Cardiac fibroblast (primary cell): Measurements from ENCODE around the gene GDF11.

Experiments used
- DNase-seq, 2 donors: peaks; one replicate each; pipeline versions ENCODE4 v3.0.0 to v3.0.0-alpha.2; 2010; ENCODE audit warnings: low read depth in 2 of 2
- H3K4me3 ChIP-seq, 2 donors: replicated peaks in 1 of 2; 1 replicate in 1 of 2; 2 replicates in 1 of 2; pipeline ENCODE4 v1.5.1; 2011; ENCODE audit warnings: low read depth in 2 of 2, low read length in 2 of 2, mild to moderate bottlenecking in 2 of 2, moderate library complexity in 1 of 2
- TF ChIP-seq, protein P1 (sequence below): IDR thresholded peaks from one replicate; pipeline ENCODE4 v1.5.1; 2011; ENCODE audit warnings: low read depth, mild to moderate bottlenecking, low read length, inconsistent platforms

GDF11 gene

DNA sequence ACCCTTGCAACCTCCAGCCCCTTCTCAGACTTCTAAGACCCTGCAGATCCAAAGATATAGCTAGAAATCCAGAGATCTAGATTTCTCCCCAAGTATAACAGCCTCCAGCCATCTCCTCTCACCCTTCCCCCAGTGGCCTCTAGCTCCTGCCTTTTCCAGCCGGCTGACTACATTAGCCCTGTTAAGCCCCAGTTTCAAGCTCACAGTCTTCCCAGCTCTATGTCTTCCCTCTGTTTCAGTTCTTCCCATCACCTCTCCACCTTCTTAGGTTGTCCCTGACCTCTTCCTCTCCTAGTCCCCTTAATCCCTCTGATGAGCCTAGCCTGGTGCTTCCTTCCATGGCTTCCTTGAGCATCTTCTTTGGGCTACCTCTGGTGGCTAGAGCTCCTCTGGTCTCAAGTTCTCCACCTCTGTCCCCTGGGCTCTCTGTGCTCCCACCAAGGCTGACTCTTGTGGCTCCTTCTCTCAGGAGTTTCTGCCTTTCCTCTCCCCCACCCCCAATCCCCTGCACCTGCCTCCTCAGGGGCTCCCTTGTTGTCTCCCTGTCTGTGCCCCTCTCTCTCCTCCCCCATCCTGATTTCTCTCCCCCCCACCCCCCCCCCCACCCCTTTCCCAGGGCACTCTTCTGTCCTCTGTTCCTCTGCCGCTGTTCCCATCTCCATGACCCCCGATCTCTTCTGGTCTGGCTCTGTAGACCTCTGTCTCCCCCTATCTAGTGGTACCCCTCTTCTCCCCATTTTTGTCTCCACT is 816 bp upstream of the GDF11 start:
- TF ChIP-seq, protein P1, sequence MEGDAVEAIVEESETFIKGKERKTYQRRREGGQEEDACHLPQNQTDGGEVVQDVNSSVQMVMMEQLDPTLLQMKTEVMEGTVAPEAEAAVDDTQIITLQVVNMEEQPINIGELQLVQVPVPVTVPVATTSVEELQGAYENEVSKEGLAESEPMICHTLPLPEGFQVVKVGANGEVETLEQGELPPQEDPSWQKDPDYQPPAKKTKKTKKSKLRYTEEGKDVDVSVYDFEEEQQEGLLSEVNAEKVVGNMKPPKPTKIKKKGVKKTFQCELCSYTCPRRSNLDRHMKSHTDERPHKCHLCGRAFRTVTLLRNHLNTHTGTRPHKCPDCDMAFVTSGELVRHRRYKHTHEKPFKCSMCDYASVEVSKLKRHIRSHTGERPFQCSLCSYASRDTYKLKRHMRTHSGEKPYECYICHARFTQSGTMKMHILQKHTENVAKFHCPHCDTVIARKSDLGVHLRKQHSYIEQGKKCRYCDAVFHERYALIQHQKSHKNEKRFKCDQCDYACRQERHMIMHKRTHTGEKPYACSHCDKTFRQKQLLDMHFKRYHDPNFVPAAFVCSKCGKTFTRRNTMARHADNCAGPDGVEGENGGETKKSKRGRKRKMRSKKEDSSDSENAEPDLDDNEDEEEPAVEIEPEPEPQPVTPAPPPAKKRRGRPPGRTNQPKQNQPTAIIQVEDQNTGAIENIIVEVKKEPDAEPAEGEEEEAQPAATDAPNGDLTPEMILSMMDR, result no peak
- DNase-seq, result no peak
- peak overlapping the region; percentile 37 to 63 for H3K4me3 ChIP-seq

DNA sequence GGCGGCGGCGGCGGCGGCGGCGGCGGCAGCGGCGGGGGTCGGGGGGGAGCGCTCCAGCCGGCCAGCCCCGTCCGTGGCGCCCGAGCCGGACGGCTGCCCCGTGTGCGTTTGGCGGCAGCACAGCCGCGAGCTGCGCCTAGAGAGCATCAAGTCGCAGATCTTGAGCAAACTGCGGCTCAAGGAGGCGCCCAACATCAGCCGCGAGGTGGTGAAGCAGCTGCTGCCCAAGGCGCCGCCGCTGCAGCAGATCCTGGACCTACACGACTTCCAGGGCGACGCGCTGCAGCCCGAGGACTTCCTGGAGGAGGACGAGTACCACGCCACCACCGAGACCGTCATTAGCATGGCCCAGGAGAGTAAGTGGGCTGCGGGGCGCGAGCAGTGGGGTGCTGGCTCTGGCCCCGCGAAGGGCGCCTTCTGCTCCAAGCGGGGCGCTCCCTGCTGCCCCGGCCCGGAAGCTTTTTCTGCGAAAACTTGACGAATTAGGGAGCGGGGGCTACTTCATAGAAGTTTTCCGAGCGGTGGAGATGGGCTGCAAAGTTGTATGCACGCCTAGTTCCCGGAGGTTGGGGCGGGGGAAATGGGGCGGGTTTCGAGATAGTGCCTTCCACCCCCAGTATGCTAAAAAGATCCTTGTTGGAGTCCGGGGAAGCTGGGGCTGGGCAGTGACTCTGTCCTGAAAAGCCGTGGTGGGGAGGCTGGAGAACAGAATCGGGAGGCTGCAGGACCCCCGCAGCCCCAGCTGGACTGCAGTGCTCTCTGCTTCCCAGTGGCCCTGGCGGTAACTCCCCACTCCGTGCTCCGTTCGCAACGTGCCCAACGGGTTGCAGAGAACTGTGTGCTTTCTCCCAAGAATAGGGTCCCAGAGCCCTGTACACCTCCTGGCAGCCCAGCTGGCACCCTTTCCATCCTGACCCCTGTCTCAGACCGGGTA is 751 bp downstream of the GDF11 start:
- TF ChIP-seq, protein P1, result peak; percentile 2
- H3K4me3 ChIP-seq, result peak overlapping the region; percentile 63 to 66
- DNase-seq, result peak; percentile 68 to 74

DNA sequence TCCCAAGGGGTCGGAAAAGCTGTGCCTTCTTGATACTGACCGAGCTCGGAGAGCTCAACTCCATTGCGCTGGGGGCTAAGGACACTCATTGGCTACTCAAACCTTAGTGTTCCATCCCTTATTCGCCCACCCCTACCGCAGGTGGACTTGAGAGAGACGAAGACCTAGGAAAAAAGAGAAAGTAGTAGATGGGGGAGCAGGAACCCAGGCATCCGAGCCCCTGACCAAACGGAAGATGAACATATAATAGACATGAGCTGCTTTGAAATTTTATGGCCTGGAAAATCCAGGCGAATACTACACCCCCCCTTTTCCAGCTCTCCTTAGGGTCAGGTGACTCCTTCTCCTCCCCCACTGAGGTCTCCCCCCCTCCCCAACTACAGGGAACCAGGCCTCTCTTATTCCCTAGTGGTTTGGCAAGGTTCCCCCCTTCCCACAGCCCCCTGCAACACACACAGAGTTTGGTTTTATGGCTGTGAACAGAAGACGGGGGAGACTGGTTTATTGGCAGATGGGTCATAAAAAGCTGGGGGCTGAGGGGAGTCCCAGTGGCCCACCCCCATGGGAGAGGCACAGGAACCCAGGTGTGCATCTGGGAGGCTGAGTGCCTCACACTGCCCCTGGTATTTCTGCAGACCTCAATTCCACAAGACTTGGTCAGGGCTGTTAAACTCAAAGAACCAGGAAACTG is 1.6 kb downstream of the GDF11 start:
- no peak for DNase-seq
- H3K4me3 ChIP-seq, result peak overlapping the region; percentile 63 to 66
- TF ChIP-seq, protein P1, result no peak

DNA sequence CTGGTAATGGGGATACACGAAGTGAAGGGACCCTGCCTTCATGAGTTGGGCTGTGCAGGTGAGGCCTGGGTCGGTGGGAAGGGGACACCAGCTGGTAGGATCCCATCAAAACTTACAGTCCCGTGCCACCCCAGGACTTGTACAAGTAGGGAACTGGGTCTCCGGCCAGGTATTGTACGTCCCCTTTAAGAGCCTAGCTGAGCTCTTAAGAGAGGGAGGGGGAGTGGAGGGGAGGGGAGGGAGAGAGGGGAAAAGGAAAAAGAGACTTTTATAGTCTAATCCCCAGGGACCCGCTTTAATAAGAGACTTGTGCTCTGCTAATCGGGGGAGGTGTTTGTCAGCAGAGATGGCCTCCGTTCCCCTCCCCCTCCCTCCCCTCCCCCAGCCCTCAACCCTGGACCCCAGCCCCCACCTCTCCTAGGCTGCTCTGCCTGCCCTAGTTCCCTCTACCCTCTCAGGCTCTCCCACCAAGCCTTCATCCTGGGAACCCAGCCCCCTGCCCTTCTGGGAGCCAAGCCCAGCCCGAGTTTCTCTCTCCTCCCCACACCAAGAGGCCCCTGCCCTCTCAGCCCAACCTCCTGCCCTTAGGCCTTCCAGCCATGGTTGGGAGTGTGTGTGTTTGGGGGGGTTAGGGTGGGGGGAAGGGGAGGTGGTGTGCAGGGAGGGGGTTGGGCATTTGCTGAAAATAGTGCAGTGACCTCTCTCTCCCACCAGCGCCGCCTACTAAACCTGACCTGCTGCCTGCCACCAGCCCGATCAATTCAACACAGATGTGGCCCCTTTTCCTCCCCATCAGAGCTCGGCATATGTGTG is 2.6 kb downstream of the GDF11 start:
- DNase-seq, result peak in 1 of 2 donors; percentile 73
- TF ChIP-seq, protein P1, result no peak
- peak overlapping the region in 1 of 2 donors; percentile 26 for H3K4me3 ChIP-seq

DNA sequence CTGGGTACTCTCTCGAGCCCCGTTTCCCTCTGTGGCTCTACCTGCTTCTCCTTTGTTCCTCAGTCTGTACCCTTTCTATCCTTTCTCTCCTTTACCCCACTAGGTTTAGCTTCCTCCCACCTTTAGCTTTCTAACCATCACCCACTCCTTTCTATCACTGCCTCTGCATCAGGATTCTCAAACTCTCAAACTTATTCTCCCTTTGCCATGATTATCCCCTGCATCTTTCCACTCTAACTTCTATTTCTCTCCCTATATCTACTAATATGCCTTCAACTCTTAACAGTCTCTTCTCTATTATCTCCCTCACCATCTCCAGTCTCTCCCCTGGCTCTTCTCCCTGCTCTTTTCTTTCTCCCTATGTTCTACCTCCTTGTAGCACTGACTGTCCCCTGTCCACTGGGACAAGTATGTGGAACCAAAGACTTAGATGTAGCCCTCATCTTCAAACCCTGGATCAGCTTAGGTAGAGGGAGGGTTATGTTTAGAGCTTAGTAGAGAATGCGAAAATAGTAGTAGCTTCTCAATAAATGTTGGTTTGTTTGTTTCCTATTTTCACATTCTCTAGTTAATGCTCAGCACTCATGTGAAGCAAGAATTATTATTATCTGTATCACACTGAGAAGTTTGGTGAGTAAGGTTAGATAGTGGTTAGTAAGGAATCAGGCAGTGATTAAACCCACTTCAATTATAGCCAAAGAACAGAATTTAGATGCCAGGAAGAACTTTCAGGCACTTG is 3.4 kb downstream of the GDF11 start:
- DNase-seq, result no peak
- H3K4me3 ChIP-seq, result no peak overlapping the region
- TF ChIP-seq, protein P1, result no peak

DNA sequence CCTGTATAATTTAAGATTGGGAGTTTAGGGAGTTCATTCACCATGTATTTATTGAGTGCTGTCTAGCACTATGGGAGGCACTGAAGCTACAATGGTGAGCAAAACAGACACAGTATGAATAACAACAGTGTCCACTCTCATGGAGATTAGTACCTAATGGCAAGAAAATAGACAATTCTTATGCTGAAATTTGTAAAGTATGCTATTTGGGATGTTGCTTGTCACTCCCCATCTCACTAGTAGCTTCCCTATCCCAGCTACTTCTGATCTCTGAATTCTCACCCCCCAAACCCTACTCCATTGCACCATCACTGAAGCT is 4.0 kb downstream of the GDF11 start:
- TF ChIP-seq, protein P1, result no peak
- DNase-seq, result no peak
- H3K4me3 ChIP-seq, result no peak overlapping the region
